HK-2 (cell line): ENCODE data around the gene PLEKHG4B.
"Not testable (repeated sequence)": the region's sequence is repeated elsewhere in the genome, so short reads cannot be mapped to it uniquely, and the experiment has no call there.

Source experiments
- DNase-seq: peaks from one replicate; pipeline ENCODE4 v3.0.0-alpha.2; 2018; ENCODE audit not compliant: unreplicated experiment

PLEKHG4B gene

GRCh38 chr5:199950-200645, 108.1 kb downstream of the PLEKHG4B start:
- no peak for DNase-seq

GRCh38 chr5:200985-201384, 109.0 kb downstream of the PLEKHG4B start:
- DNase-seq = no peak

GRCh38 chr5:201672-202071, 109.7 kb downstream of the PLEKHG4B start:
- DNase-seq = no peak

GRCh38 chr5:203246-203930, 111.4 kb downstream of the PLEKHG4B start:
- DNase-seq = no peak

- no peak for DNase-seq
Measured at GRCh38 chr5:204001-204400, 112.0 kb downstream of the PLEKHG4B start.

GRCh38 chr5:204462-204861, 112.5 kb downstream of the PLEKHG4B start:
- DNase-seq = no peak

- DNase-seq = no peak
Measured at GRCh38 chr5:204966-205670, 113.2 kb downstream of the PLEKHG4B start.

GRCh38 chr5:206406-206805, 114.4 kb downstream of the PLEKHG4B start:
- no peak for DNase-seq

GRCh38 chr5:206927-207536, 115.1 kb downstream of the PLEKHG4B start:
- DNase-seq = no peak

GRCh38 chr5:207599-207998, 115.6 kb downstream of the PLEKHG4B start:
- DNase-seq = no peak

GRCh38 chr5:208449-209114, 116.6 kb downstream of the PLEKHG4B start:
- DNase-seq = no peak

GRCh38 chr5:213803-214395, 121.9 kb downstream of the PLEKHG4B start:
- no peak for DNase-seq

GRCh38 chr5:215256-215655, 123.3 kb downstream of the PLEKHG4B start:
- DNase-seq = not testable (repeated sequence)

- DNase-seq = not testable (repeated sequence)
Measured at GRCh38 chr5:216076-216475, 124.1 kb downstream of the PLEKHG4B start.

- DNase-seq = peak; percentile 96
Measured at GRCh38 chr5:217494-218456, 125.8 kb downstream of the PLEKHG4B start, which contains the start of the genes CCDC127 and SDHA. Gene CCDC127, minus strand, starts transcription at chr5:218153. Its CDS starts 1,304 bp downstream, at chr5:216849. Gene SDHA, plus strand, starts transcription at chr5:218320. Its CDS starts 36 bp downstream, at chr5:218356.

GRCh38 chr5:218457-219291, 126.7 kb downstream of the PLEKHG4B start:
- peak; percentile 30 for DNase-seq

- DNase-seq = no peak
Measured at GRCh38 chr5:219460-219863, 127.5 kb downstream of the PLEKHG4B start.

- no peak for DNase-seq
Measured at GRCh38 chr5:219991-220390, 128.0 kb downstream of the PLEKHG4B start.
